Measurements from ENCODE around the gene BNIP3.

Gene BNIP3

GRCh38 chr10:131949041-131949862, 32.5 kb downstream of the BNIP3 start:
- DNase-seq: no peak

GRCh38 chr10:131948501-131948900, 33.2 kb downstream of the BNIP3 start:
- no peak for DNase-seq

GRCh38 chr10:131947631-131948347, 33.9 kb downstream of the BNIP3 start:
- DNase-seq: no peak

GRCh38 chr10:131946880-131947279, 34.8 kb downstream of the BNIP3 start:
- no peak for DNase-seq

GRCh38 chr10:131946321-131946751, 35.4 kb downstream of the BNIP3 start:
- no peak for DNase-seq

- no peak for DNase-seq
These were observed 36.6 kb downstream of the BNIP3 start for GRCh38 chr10:131944976-131945695.

- no peak for DNase-seq
These were observed 37.3 kb downstream of the BNIP3 start for GRCh38 chr10:131944412-131944811.

GRCh38 chr10:131943021-131943814, 38.5 kb downstream of the BNIP3 start:
- no peak for DNase-seq

GRCh38 chr10:131942455-131942854, 39.3 kb downstream of the BNIP3 start:
- DNase-seq: no peak

GRCh38 chr10:131938681-131939080, 43.0 kb downstream of the BNIP3 start:
- no peak for DNase-seq

- DNase-seq: no peak
These were observed 43.9 kb downstream of the BNIP3 start for GRCh38 chr10:131937836-131938235.

GRCh38 chr10:131936736-131937135, 45.0 kb downstream of the BNIP3 start:
- no peak for DNase-seq

GRCh38 chr10:131936294-131936693, 45.4 kb downstream of the BNIP3 start:
- DNase-seq: no peak

GRCh38 chr10:131935260-131935659, 46.5 kb downstream of the BNIP3 start:
- no peak for DNase-seq

- no peak for DNase-seq
These were observed 47.0 kb downstream of the BNIP3 start for GRCh38 chr10:131934769-131935168.

- DNase-seq: no peak
These were observed 48.0 kb downstream of the BNIP3 start for GRCh38 chr10:131933696-131934086.

- DNase-seq: no peak
These were observed 48.6 kb downstream of the BNIP3 start for GRCh38 chr10:131933016-131933695.

GRCh38 chr10:131931981-131932380, 49.7 kb downstream of the BNIP3 start:
- no peak for DNase-seq

GRCh38 chr10:131930586-131931330, 51.0 kb downstream of the BNIP3 start:
- DNase-seq: no peak

- no peak for DNase-seq
These were observed 51.6 kb downstream of the BNIP3 start for GRCh38 chr10:131930150-131930549.

GRCh38 chr10:131929122-131929845, 52.4 kb downstream of the BNIP3 start:
- no peak for DNase-seq

Data from stimulated activated CD4-positive, alpha-beta T cell treated with anti-CD3 and anti-CD28 coated beads, Interleukin-12 subunit alpha, Interleukin-12 subunit beta, amount 100 ng/mL, for 4 hours (primary cell).